ENCODE results near the gene HS2ST1. TPM values are rescaled to one million over a fixed set of nuclear protein-coding genes. Genes with fewer than 3 reads are reported as not detected.

HS2ST1 gene
- total RNA-seq, 1 donor from 2014 or later: 10.0 TPM

GRCh38 chr1:86916752-86917151, 2.3 kb downstream of the HS2ST1 start:
- intact Hi-C loops (cut with DNase I): no loop called here
- no peak for DNase-seq (ENCODE audit: missing footprints)
- no peak for ATAC-seq

GRCh38 chr1:86922445-86922844, 8.0 kb downstream of the HS2ST1 start:
- intact Hi-C loops (cut with DNase I): no loop called here
- DNase-seq (ENCODE audit: missing footprints) (no peak), ATAC-seq (no peak)

- ATAC-seq (no peak), DNase-seq (ENCODE audit: missing footprints) (no peak)
- intact Hi-C loops (cut with DNase I): no loop called here
These were observed 10.0 kb downstream of the HS2ST1 start for GRCh38 chr1:86924324-86924960.

- DNase-seq (ENCODE audit: missing footprints) (no peak), ATAC-seq (no peak)
- intact Hi-C loops (cut with DNase I): no loop called here
These were observed 11.3 kb downstream of the HS2ST1 start for GRCh38 chr1:86925742-86926141.

- intact Hi-C loops (cut with DNase I): no loop called here
- DNase-seq (ENCODE audit: missing footprints) (no peak), ATAC-seq (no peak)
These were observed 12.4 kb downstream of the HS2ST1 start for GRCh38 chr1:86926883-86927282.

- intact Hi-C loops (cut with DNase I): no loop called here
- DNase-seq (ENCODE audit: missing footprints) (no peak), ATAC-seq (no peak)
These were observed 14.4 kb downstream of the HS2ST1 start for GRCh38 chr1:86928819-86929218.

- intact Hi-C loops (cut with DNase I): no loop called here
- ATAC-seq (no peak), DNase-seq (ENCODE audit: missing footprints) (no peak)
These were observed 18.6 kb downstream of the HS2ST1 start for GRCh38 chr1:86933051-86933450.

GRCh38 chr1:86933562-86934377, 19.3 kb downstream of the HS2ST1 start:
- peak; percentile 50 for ATAC-seq
- intact Hi-C loops (cut with DNase I): no loop called here
- no peak for DNase-seq (ENCODE audit: missing footprints)

GRCh38 chr1:86938450-86938849, 24.0 kb downstream of the HS2ST1 start:
- intact Hi-C loops (cut with DNase I): no loop called here
- ATAC-seq (no peak), DNase-seq (ENCODE audit: missing footprints) (no peak)

GRCh38 chr1:86938855-86939254, 24.4 kb downstream of the HS2ST1 start:
- intact Hi-C loops (cut with DNase I): no loop called here

GRCh38 chr1:86939406-86939805, 25.0 kb downstream of the HS2ST1 start:
- intact Hi-C loops (cut with DNase I): no loop called here
- no peak for ATAC-seq
- DNase-seq (ENCODE audit: missing footprints): no peak

More at GRCh38 chr1:86938855-86939254, 24.4 kb downstream of the HS2ST1 start:
- DNase-seq (ENCODE audit: missing footprints): no peak
- ATAC-seq: no peak

GRCh38 chr1:86940599-86940998, 26.2 kb downstream of the HS2ST1 start:
- DNase-seq (ENCODE audit: missing footprints) (no peak), ATAC-seq (no peak)
- intact Hi-C loops (cut with DNase I): no loop called here

- ATAC-seq: no peak
- intact Hi-C loops (cut with DNase I): no loop called here
These were observed 27.6 kb downstream of the HS2ST1 start for GRCh38 chr1:86942042-86942441.

GRCh38 chr1:86942743-86943142, 28.3 kb downstream of the HS2ST1 start:
- no peak for DNase-seq (ENCODE audit: missing footprints)
- intact Hi-C loops (cut with DNase I): no loop called here
- no peak for ATAC-seq

More at GRCh38 chr1:86942042-86942441, 27.6 kb downstream of the HS2ST1 start:
- DNase-seq (ENCODE audit: missing footprints): no peak

- DNase-seq (ENCODE audit: missing footprints): no peak
- intact Hi-C loops (cut with DNase I): no loop called here
- ATAC-seq: peak; percentile 87
These were observed 33.8 kb downstream of the HS2ST1 start for GRCh38 chr1:86948212-86948611.

GRCh38 chr1:86950712-86951419, 36.4 kb downstream of the HS2ST1 start:
- intact Hi-C loops (cut with DNase I): no loop called here

GRCh38 chr1:86951430-86951829, 37.0 kb downstream of the HS2ST1 start:
- DNase-seq (ENCODE audit: missing footprints) (no peak), ATAC-seq (no peak)
- intact Hi-C loops (cut with DNase I): no loop called here

More at GRCh38 chr1:86950712-86951419, 36.4 kb downstream of the HS2ST1 start:
- DNase-seq (ENCODE audit: missing footprints) (no peak), ATAC-seq (no peak)

- no peak for DNase-seq (ENCODE audit: missing footprints)
- no peak for ATAC-seq
- intact Hi-C loops (cut with DNase I): no loop called here
These were observed 38.7 kb downstream of the HS2ST1 start for GRCh38 chr1:86953167-86953566.

GRCh38 chr1:86955678-86956077, 41.2 kb downstream of the HS2ST1 start:
- ATAC-seq (no peak), DNase-seq (ENCODE audit: missing footprints) (no peak)
- intact Hi-C loops (cut with DNase I): no loop called here

GRCh38 chr1:86956221-86956620, 41.8 kb downstream of the HS2ST1 start:
- intact Hi-C loops (cut with DNase I): no loop called here
- ATAC-seq (no peak), DNase-seq (ENCODE audit: missing footprints) (no peak)

Measured in Right ventricle myocardium inferior (tissue), 1 donor.